ENCODE results near the gene NLGN4X.

NLGN4X gene

GRCh38 chrX:5898463-5898862 is 330.2 kb downstream of the NLGN4X start:
- Mint-ChIP-seq H3K27me3 (ENCODE audit: low read depth, poor library complexity) (no peaks in the 10 kb centered on the region), H3K27ac (no peak overlapping the region), H3K4me1 (no peaks in the 10 kb centered on the region), H3K4me3 (no peak overlapping the region), H3K9me3 (peaks cover 5% of the 10 kb centered on the region), H3K36me3 (ENCODE audit: low read depth) (peaks cover 15% of the 10 kb centered on the region)
- TF ChIP-seq CTCF (IDR thresholded peaks at IDR 0.05), result no peak
- DNase-seq, result no peak

GRCh38 chrX:5891378-5891777 is 337.3 kb downstream of the NLGN4X start:
- Mint-ChIP-seq H3K4me1 (no peaks in the 10 kb centered on the region), H3K9me3 (no peaks in the 10 kb centered on the region)

GRCh38 chrX:5876984-5877596 is 351.6 kb downstream of the NLGN4X start:
- H3K4me3 Mint-ChIP-seq, result no peak overlapping the region
- H3K27me3 Mint-ChIP-seq (ENCODE audit: low read depth, poor library complexity), result no peaks in the 10 kb centered on the region
- no peaks in the 10 kb centered on the region for H3K9me3 Mint-ChIP-seq
- H3K27ac Mint-ChIP-seq, result no peak overlapping the region
- peak; percentile 72 for TF ChIP-seq CTCF (IDR thresholded peaks at IDR 0.05)
- no peaks in the 10 kb centered on the region for H3K36me3 Mint-ChIP-seq (ENCODE audit: low read depth)
- DNase-seq, result peak; percentile 51
- peaks cover 11% of the 10 kb centered on the region for H3K4me1 Mint-ChIP-seq

More at GRCh38 chrX:5891378-5891777, 337.3 kb downstream of the NLGN4X start:
- Mint-ChIP-seq H3K4me3 (no peak overlapping the region), H3K27me3 (ENCODE audit: low read depth, poor library complexity) (no peaks in the 10 kb centered on the region), H3K36me3 (ENCODE audit: low read depth) (peaks cover 19% of the 10 kb centered on the region), H3K27ac (no peak overlapping the region)
- TF ChIP-seq CTCF (IDR thresholded peaks at IDR 0.05), result no peak
- DNase-seq, result no peak

GRCh38 chrX:5870238-5870637 is 358.4 kb downstream of the NLGN4X start:
- peaks cover 3% of the 10 kb centered on the region for H3K9me3 Mint-ChIP-seq
- peak overlapping the region; percentile 50 for H3K27ac Mint-ChIP-seq
- H3K27me3 Mint-ChIP-seq (ENCODE audit: low read depth, poor library complexity), result no peaks in the 10 kb centered on the region
- no peak overlapping the region for H3K4me3 Mint-ChIP-seq
- peaks cover 20% of the 10 kb centered on the region for H3K4me1 Mint-ChIP-seq
- H3K36me3 Mint-ChIP-seq (ENCODE audit: low read depth), result no peaks in the 10 kb centered on the region
- DNase-seq, result no peak
- no peak for TF ChIP-seq CTCF (IDR thresholded peaks at IDR 0.05)

GRCh38 chrX:5869786-5870185 is 358.9 kb downstream of the NLGN4X start:
- Mint-ChIP-seq H3K27ac (no peak overlapping the region), H3K9me3 (peaks cover 3% of the 10 kb centered on the region), H3K4me1 (peaks cover 15% of the 10 kb centered on the region), H3K4me3 (no peak overlapping the region), H3K36me3 (ENCODE audit: low read depth) (no peaks in the 10 kb centered on the region), H3K27me3 (ENCODE audit: low read depth, poor library complexity) (no peaks in the 10 kb centered on the region)
- no peak for TF ChIP-seq CTCF (IDR thresholded peaks at IDR 0.05)
- no peak for DNase-seq

GRCh38 chrX:5867778-5868177 is 360.9 kb downstream of the NLGN4X start:
- no peak for DNase-seq
- TF ChIP-seq CTCF (IDR thresholded peaks at IDR 0.05), result no peak
- Mint-ChIP-seq H3K27ac (no peak overlapping the region), H3K36me3 (ENCODE audit: low read depth) (no peaks in the 10 kb centered on the region), H3K9me3 (peaks cover 9% of the 10 kb centered on the region), H3K4me1 (peaks cover 9% of the 10 kb centered on the region), H3K27me3 (ENCODE audit: low read depth, poor library complexity) (peaks cover 4% of the 10 kb centered on the region), H3K4me3 (no peak overlapping the region)

Measured in nephron progenitor cell (in vitro differentiated cells).